Fibroblast of villous mesenchyme (primary cell): ENCODE data around the gene ZNF511. TPM values are rescaled to one million over a fixed set of nuclear protein-coding genes. Genes with fewer than 3 reads are reported as not detected.

Experiments
- DNase-seq: peaks from one replicate; pipeline ENCODE4 v3.0.0-alpha.2; 2010; ENCODE audit warnings: low read depth
- H3K4me3 ChIP-seq: 2 replicates; pipeline ENCODE4 v1.5.1; 2011; ENCODE audit warnings: low read depth, mild to moderate bottlenecking, low read length
- CTCF ChIP-seq: IDR thresholded peaks from 2 replicates; pipeline ENCODE4 v1.5.1; 2012; ENCODE audit warnings: low read depth, mild to moderate bottlenecking, low read length; ENCODE audit not compliant: insufficient read depth
- total RNA-seq: library from RNA; depleted of rRNA; stranded (reverse); fragments of >200 nt; gene quantifications from 2 replicates; pipeline ENCODE4 v1.2.3, GENCODE V29; 2012

ZNF511 gene
- total RNA-seq, 1 donor = 21.2 TPM

GRCh38 chr10:133274751-133275683 is 33.7 kb upstream of the ZNF511 start:
- TF ChIP-seq CTCF = no peak
- no peak for DNase-seq
- no peak overlapping the region for H3K4me3 ChIP-seq

GRCh38 chr10:133275684-133276092 is 33.0 kb upstream of the ZNF511 start:
- H3K4me3 ChIP-seq = no peak overlapping the region
- peak; percentile 7 for DNase-seq
- TF ChIP-seq CTCF = no peak

GRCh38 chr10:133276100-133276434 is 32.6 kb upstream of the ZNF511 start:
- no peak for DNase-seq
- no peak overlapping the region for H3K4me3 ChIP-seq
- no peak for TF ChIP-seq CTCF

- no peak for DNase-seq
- no peak for TF ChIP-seq CTCF
- H3K4me3 ChIP-seq = peak within 1 kb of the TSS; percentile 9
Measured at GRCh38 chr10:133276435-133277201, 32.1 kb upstream of the ZNF511 start, which contains the start of gene ADAM8. TSS of gene ADAM8 (minus strand) at chr10:133276868. CDS start at chr10:133276817, 51 bp downstream.

- DNase-seq = no peak
- H3K4me3 ChIP-seq = no peak overlapping the region
- TF ChIP-seq CTCF = no peak
Measured at GRCh38 chr10:133277277-133277992, 31.3 kb upstream of the ZNF511 start.

GRCh38 chr10:133277993-133278576 is 30.6 kb upstream of the ZNF511 start:
- no peak overlapping the region for H3K4me3 ChIP-seq
- DNase-seq = peak; percentile 12
- TF ChIP-seq CTCF = no peak
